K562 (cell line): ENCODE measurements around the gene IGF1R. TPM values are rescaled to one million over a fixed set of nuclear protein-coding genes. Genes with fewer than 3 reads are reported as not detected.

Source experiments
- ATAC-seq: fragments of 200-7000 bp; cut with Tn5 transposase; 3 replicates; pipeline ENCODE4 v1.9.1; 2020; ENCODE audit warnings: moderate library complexity
- BruUV-seq: library from RNA; stranded (reverse); fragments of 400-500 nt; replicated peaks from 2 replicates; lab custom pipeline; 2021; lab: Mats Ljungman, UMichigan
- CTCF ChIA-PET: fragments of 300-600 bp; formaldehyde crosslinking; extraction: SDS; loops from one replicate; lab custom pipeline; 2021; ENCODE audit warnings: low intra/inter-chr PET ratio; lab: Yijun Ruan, JAX
- POLR2A ChIA-PET: fragments of 300-600, 350-650 bp; sonication (Branson Sonifier 250); formaldehyde crosslinking; extraction: SDS; loops from one replicate; lab custom pipeline; 2021; ENCODE audit warnings: antibody characterized with exemption, inconsistent platforms; lab: Yijun Ruan, JAX
- DNase-seq, 4 experiments: peaks; one replicate each; pipeline versions ENCODE4 v3.0.0 to v3.0.0-alpha.2; 2011 to 2018; ENCODE audit warnings: low spot score in 3 of 4, mixed read lengths in 3 of 4; ENCODE audit errors: extremely low read depth in 1 of 4
- FAIRE-seq: peaks from 2 replicates; lab custom pipeline; 2011; peaks lifted over from hg19 to GRCh38; lab: Jason Lieb, UNC
- H2AFZ ChIP-seq: 2 replicates; pipeline ENCODE4 v1.6.0; 2011; ENCODE audit warnings: low read depth, low read length, control low read depth, inconsistent platforms
- H3K27ac ChIP-seq: fragments of 200-600 bp; 3 replicates; pipeline ENCODE4 v1.8.0; 2011; ENCODE audit warnings: low read depth, mild to moderate bottlenecking, control low read depth, inconsistent platforms, low read length, moderate library complexity, mixed read lengths; ENCODE audit errors: extremely low read depth
- H3K27me3 ChIP-seq, 2 experiments: fragments of 300-600 bp in 1 of 2; 2 replicates in 1 of 2; 3 replicates in 1 of 2; pipeline versions ENCODE4 v1.6.0 to v1.8.0; 2011; ENCODE audit warnings: inconsistent platforms in 2 of 2, low read length in 2 of 2, mild to moderate bottlenecking in 1 of 2, mixed read lengths in 1 of 2, moderate library complexity in 1 of 2; ENCODE audit not compliant: control insufficient read depth in 2 of 2, insufficient read depth in 2 of 2
- H3K36me3 ChIP-seq: fragments of 300-600 bp; 3 replicates; pipeline ENCODE4 v1.8.0; 2011; ENCODE audit warnings: mild to moderate bottlenecking, low read length, inconsistent platforms; ENCODE audit not compliant: control insufficient read depth, insufficient read depth
- H3K4me1 ChIP-seq, 2 experiments: fragments of 200-600 bp in 1 of 2; replicated peaks in 1 of 2; 2 replicates in 1 of 2; 3 replicates in 1 of 2; pipeline versions ENCODE4 v1.5.1 to v1.8.0; 2011; ENCODE audit warnings: inconsistent platforms in 2 of 2, low read length in 2 of 2, mild to moderate bottlenecking in 1 of 2, mixed read lengths in 1 of 2, moderate library complexity in 1 of 2; ENCODE audit not compliant: control insufficient read depth in 2 of 2, insufficient read depth in 2 of 2
- H3K4me2 ChIP-seq: 2 replicates; pipeline ENCODE4 v1.6.1; 2011; ENCODE audit warnings: low read length, control low read depth, inconsistent platforms, mixed read lengths; ENCODE audit not compliant: insufficient read depth
- H3K4me3 ChIP-seq: fragments of 200-600 bp; sonication (generic), shearing (Covaris generic); 2 replicates; pipeline ENCODE4 v1.5.1; 2016; ENCODE audit warnings: control low read depth, inconsistent platforms
- H3K79me2 ChIP-seq: fragments of 200-600 bp; 3 replicates; pipeline ENCODE4 v1.8.0; 2011; ENCODE audit warnings: low read length, inconsistent platforms; ENCODE audit not compliant: control insufficient read depth, insufficient read depth
- H3K9ac ChIP-seq, 2 experiments: 2 replicates each; pipeline versions ENCODE4 v1.6.0 to v1.6.1; 2011; ENCODE audit warnings: low read depth in 2 of 2, low read length in 2 of 2, control low read depth in 1 of 2, inconsistent platforms in 1 of 2, mild to moderate bottlenecking in 1 of 2, mixed read lengths in 1 of 2; ENCODE audit not compliant: insufficient read depth in 1 of 2
- H3K9me1 ChIP-seq: one replicate; pipeline ENCODE4 v1.6.0; 2011; ENCODE audit warnings: inconsistent platforms, mild to moderate bottlenecking, low read length, moderate library complexity; ENCODE audit not compliant: control insufficient read depth, insufficient read depth
- H3K9me3 ChIP-seq: replicated peaks from 2 replicates; pipeline ENCODE4 v1.5.1; 2011; ENCODE audit warnings: low read depth, low read length, inconsistent platforms; ENCODE audit not compliant: control insufficient read depth, insufficient read depth
- H4K20me1 ChIP-seq: replicated peaks from 2 replicates; pipeline ENCODE4 v1.6.1; 2011; ENCODE audit warnings: low read length, inconsistent platforms, mixed read lengths; ENCODE audit not compliant: control insufficient read depth, insufficient read depth
- CCAR2 ChIP-seq: fragments of 200-400 bp; formaldehyde crosslinking; IDR thresholded peaks from 2 replicates; pipeline ENCODE4 v1.6.1; 2017; ENCODE audit warnings: mild to moderate bottlenecking, low read depth, low read length
- E4F1 ChIP-seq: fragments of 250-450 bp; sonication (Bioruptor Pico); IDR thresholded peaks from 2 replicates; pipeline ENCODE4 v1.5.0; 2021; ENCODE audit warnings: mild to moderate bottlenecking, borderline replicate concordance
- ELF2 ChIP-seq: fragments of 250-450 bp; sonication (Bioruptor Pico); IDR thresholded peaks from 2 replicates; pipeline ENCODE4 v1.5.0; 2021; ENCODE audit warnings: mild to moderate bottlenecking
- GATAD2A ChIP-seq: fragments of 450-650 bp; IDR thresholded peaks from 2 replicates; pipeline ENCODE4 v1.6.1; 2017
- JUN ChIP-seq, 2 experiments: sonication (generic) in 1 of 2; formaldehyde crosslinking in 1 of 2; IDR thresholded peaks; 2 replicates each; pipeline versions ENCODE4 v1.6.1 to v1.8.0; 2012 to 2022; ENCODE audit warnings: borderline replicate concordance in 2 of 2, mild to moderate bottlenecking in 2 of 2, improper control_type of control experiment in 1 of 2, low read depth in 1 of 2, low read length in 1 of 2, missing genetic modification reagents in 1 of 2
- TSHZ1 ChIP-seq: fragments of 250-450 bp; sonication (Bioruptor Pico); IDR thresholded peaks from 2 replicates; pipeline ENCODE4 v1.4.0; 2020; ENCODE audit warnings: mild to moderate bottlenecking, moderate library complexity
- YY1 ChIP-seq, 3 experiments: IDR thresholded peaks; 2 replicates each; pipeline ENCODE4 v1.6.1; 2011; ENCODE audit warnings: low read length in 2 of 3, mild to moderate bottlenecking in 2 of 3, moderate library complexity in 2 of 3, borderline replicate concordance in 1 of 3, control low read depth in 1 of 3, low read depth in 1 of 3; ENCODE audit not compliant: insufficient read depth in 3 of 3, insufficient replicate concordance in 2 of 3, control insufficient read depth in 1 of 3, insufficient read length in 1 of 3; ENCODE audit errors: extremely low read depth in 1 of 3
- ZBTB34 ChIP-seq: fragments of 250-450 bp; sonication (Bioruptor Pico); IDR thresholded peaks from 2 replicates; pipeline ENCODE4 v1.8.0; 2021; ENCODE audit warnings: mild to moderate bottlenecking, moderate library complexity
- ZC3H11A ChIP-seq: IDR thresholded peaks from 2 replicates; pipeline ENCODE4 v1.6.1; 2012; ENCODE audit warnings: low read depth, low read length, improper control_type of control experiment
- ZNF175 ChIP-seq: fragments of 200-800 bp; sonication (Bioruptor generic); IDR thresholded peaks from 2 replicates; pipeline ENCODE4 v1.6.1; 2016; ENCODE audit warnings: low read depth, mild to moderate bottlenecking, missing genetic modification characterization, missing compliant biosample characterization
- ZNF232 ChIP-seq: sonication (generic); formaldehyde crosslinking; IDR thresholded peaks from 2 replicates; pipeline ENCODE4 v1.8.0; 2022; ENCODE audit warnings: mild to moderate bottlenecking, missing genetic modification reagents
- WGBS: fragments of 100-300 bp; shearing (Covaris generic); methylation state at CpG from one replicate; pipeline ENCODE4 v1.1.6; 2016; ENCODE audit warnings: low coverage, mixed read lengths; ENCODE audit not compliant: insufficient coverage; ENCODE audit errors: missing lambda C conversion rate; 5-methylcytosine and 5-hydroxymethylcytosine counted together
- in situ Hi-C: fragments of 300-500 bp; cut with MboI; formaldehyde crosslinking; loops from 4 replicates; pipeline ENCODE4 v1.15.0; 2018; ENCODE audit warnings: inconsistent platforms, mixed read lengths
- intact Hi-C: fragments of 100-400 bp; cut with micrococcal nuclease; formaldehyde crosslinking; loops from 2 replicates; pipeline ENCODE4 v1.14.2; 2022
- polyA plus RNA-seq, 8 experiments: library from polyadenylated mRNA; depleted of rRNA in 4 of 8; stranded (reverse) in 5 of 8; unstranded in 3 of 8; fragments of >200 nt; fragmentation: Nextera tagmentation in 2 of 8; fragmentation: Illumina TruSeq in 1 of 8; extraction: Ambion mirVana in 2 of 8; extraction: Trizol in 1 of 8; gene quantifications; 2 replicates each; pipeline versions ENCODE4 v1.2.1 to v1.2.3, GENCODE V29; 2011 to 2014; ENCODE audit warnings: inconsistent platforms in 1 of 8, missing spikeins in 1 of 8
- total RNA-seq, 7 experiments: library from RNA; depleted of rRNA in 6 of 7; stranded (reverse); fragments of >200 nt in 6 of 7; fragmentation: Illumina TruSeq in 2 of 7; extraction: Trizol in 2 of 7; gene quantifications; 2 replicates each; pipeline versions ENCODE4 v1.2.1 to v1.2.3, GENCODE V29; 2011 to 2021; ENCODE audit warnings: low replicate concordance in 1 of 7

IGF1R gene
- total and polyA plus RNA-seq, 9 of the 15 experiments (the other 6 are each of a cell fraction or from before 2014, with no cell fraction given): 0.35 to 8.0 (median 1.6) TPM

GRCh38 chr15:98937413-98938104, 289.2 kb downstream of the IGF1R start:
- in situ Hi-C loops (no loop called here), intact Hi-C loops (no loop called here)
- ChIA-PET CTCF (no interaction called here), POLR2A (interaction anchor here (0.6 kb wide), 1 partner anchor 149 kb away, joined by 4 read pairs; no protein-coding TSS in a partner anchor)
- WGBS: 12% methylated on average over 7 of the region's 7 CpGs
- H3K9ac ChIP-seq: no peak overlapping the region
- no peaks in the 10 kb centered on the region for H3K36me3 ChIP-seq
- no peaks in the 10 kb centered on the region; the same call in 1 of the 2 replicates for H4K20me1 ChIP-seq
- no peaks in the 10 kb centered on the region for H3K9me1 ChIP-seq
- no peak for DNase-seq
- no TSS peak for BruUV-seq
- H3K4me1 ChIP-seq: no peaks in the 10 kb centered on the region
- no peak for FAIRE-seq
- H3K4me2 ChIP-seq: no peak overlapping the region
- ATAC-seq: no peak
- H3K27ac ChIP-seq: no peak overlapping the region
- H3K27me3 ChIP-seq: peaks cover 5 to 45% of the 10 kb centered on the region in 2 experiments; a peak in 3 of 5 replicates
- no peak overlapping the region for H2AFZ ChIP-seq
- no peaks in the 10 kb centered on the region for H3K79me2 ChIP-seq
- no peak overlapping the region for H3K4me3 ChIP-seq
- peaks cover 2% of the 10 kb centered on the region; the same call in 1 of the 2 replicates for H3K9me3 ChIP-seq
- TF ChIP-seq ZNF232 (CRISPR knock-in tag) (no peak), JUN (IDR thresholded peaks at IDR 0.05; ENCODE audit: borderline replicate concordance, low read depth, low read length) (no peak), JUN (CRISPR knock-in tag; IDR thresholded peaks at IDR 0.05; ENCODE audit: borderline replicate concordance) (no peak), CCAR2 (no peak), ZC3H11A (no peak), TSHZ1 (no peak), ZNF175 (no peak), GATAD2A (no peak), ELF2 (CRISPR knock-in tag) (no peak), ZBTB34 (CRISPR knock-in tag) (no peak), E4F1 (no peak), YY1 (IDR thresholded peaks at IDR 0.05; ENCODE audit: borderline replicate concordance in 1 of 3, control insufficient read depth in 1 of 3, extremely low read depth in 1 of 3, insufficient read depth in 3 of 3, insufficient read length in 1 of 3, insufficient replicate concordance in 2 of 3, low read depth in 1 of 3, low read length in 2 of 3) (no peak)
